Activated T-cell treated with anti-CD3 and anti-CD28 coated beads for 48 hours (primary cell): ENCODE results near the gene VSIG10L2.

Source experiments
- DNase-seq: peaks from one replicate; pipeline ENCODE4 v3.0.0-alpha.2; 2020; ENCODE audit warnings: low read depth

The VSIG10L2 gene

DNA sequence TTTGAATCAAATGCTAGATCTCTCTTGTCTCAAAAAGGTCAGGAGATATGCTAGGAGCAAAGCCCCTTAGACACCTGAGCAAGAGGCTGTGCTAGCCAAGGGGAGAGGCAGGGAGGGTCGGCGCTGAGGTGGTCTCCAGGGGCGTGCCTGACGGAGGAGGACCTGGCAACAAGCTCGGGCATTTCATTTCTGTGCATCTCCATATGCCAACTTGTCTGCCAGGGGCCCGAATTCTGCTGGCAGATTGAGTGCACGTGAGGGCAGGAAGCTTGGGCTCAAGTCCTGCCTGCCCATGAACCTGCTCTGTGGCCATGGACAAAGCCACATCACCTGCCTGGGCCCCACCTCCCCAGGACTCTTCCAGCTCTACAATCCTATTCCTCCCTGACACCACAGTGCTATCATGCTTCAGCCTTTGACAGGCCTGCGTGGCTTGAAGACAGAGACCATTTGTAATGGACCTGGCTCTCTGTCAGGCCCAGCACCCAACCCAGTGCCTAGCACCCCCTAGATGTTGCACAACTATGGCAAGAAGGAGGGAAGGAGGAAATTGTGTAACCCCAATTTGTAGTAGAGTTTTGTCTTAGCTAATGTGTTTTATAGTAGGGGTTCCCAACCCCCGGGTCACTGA lies 16.3 kb upstream of the VSIG10L2 start:
- no peak for DNase-seq

DNA sequence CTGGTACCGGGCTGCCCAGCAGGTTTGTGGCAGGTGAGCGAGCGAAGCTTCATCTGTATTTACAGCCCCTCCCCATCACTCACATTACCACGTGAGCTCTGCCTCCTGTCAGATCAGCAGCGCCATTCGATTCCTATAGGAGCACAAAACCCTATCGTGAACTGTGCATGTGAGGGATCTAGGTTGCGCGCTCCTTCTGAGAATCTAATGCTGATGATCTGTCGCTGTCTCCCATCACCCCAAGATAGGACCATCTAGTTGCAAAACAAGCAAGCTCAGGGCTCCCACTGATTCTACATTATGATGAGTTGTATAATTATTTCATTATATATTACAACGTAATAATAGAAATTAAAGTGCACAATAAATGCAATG lies 15.8 kb upstream of the VSIG10L2 start:
- no peak for DNase-seq

- DNase-seq: no peak
Measured at GRCh38 chr11:125931116-125931515, 14.7 kb upstream of the VSIG10L2 start.

- DNase-seq: no peak
Measured at GRCh38 chr11:125931668-125932067, 14.2 kb upstream of the VSIG10L2 start.

- no peak for DNase-seq
Measured at GRCh38 chr11:125932301-125932700, 13.5 kb upstream of the VSIG10L2 start.

- DNase-seq: peak; percentile 12
Measured at GRCh38 chr11:125933030-125933813, 12.6 kb upstream of the VSIG10L2 start.

DNA sequence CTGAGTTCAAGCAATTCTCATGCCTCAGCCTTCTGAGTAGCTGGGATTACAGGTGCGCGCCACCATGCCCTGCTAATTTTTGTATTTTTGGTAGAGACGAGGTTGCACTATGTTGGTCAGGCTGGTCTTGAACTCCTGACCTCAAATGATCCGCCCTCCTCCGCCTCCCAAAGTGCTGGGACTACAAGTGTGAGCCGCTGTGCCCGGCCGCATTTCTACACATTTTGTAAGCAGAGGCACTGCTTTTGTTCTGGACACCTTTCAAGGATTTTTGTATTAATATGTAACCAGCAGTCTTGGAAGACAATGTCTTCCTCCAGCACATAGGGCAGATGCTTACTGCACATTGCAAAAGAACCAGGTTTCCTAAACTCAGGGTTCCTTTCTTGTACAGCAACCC lies 11.4 kb upstream of the VSIG10L2 start:
- DNase-seq: no peak

GRCh38 chr11:125935056-125935455 lies 10.8 kb upstream of the VSIG10L2 start:
- no peak for DNase-seq

DNA sequence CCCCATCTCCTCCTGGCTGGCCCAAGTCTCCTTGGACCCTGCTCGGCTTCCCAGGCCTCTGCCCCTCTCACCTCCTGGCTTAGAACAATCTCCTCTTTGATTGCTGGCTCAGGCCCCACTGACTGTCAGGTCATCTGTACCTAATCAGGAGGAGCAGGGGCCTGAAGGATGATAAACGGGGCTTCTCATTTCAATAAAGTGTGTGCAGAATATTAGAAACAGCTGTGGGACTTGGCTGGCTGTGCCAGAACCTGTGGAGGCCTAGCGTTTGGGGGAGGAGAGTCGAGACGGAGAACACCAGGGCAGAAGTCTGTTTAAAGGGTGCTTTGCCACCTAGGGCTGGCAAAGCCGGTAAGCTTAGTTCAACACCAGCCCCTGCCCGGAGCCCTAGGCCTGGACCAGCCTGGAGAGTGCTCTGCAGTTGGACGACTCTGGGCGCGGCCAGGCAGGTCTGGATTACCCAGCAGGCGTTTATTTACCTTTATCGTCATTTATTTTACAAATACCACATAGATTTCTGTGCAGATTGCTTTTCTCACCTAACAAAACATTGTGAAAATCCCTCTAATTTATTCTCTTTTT lies 10.1 kb upstream of the VSIG10L2 start:
- no peak for DNase-seq

- no peak for DNase-seq
Measured at GRCh38 chr11:125938418-125938817, 7.4 kb upstream of the VSIG10L2 start.

GRCh38 chr11:125939081-125939521 lies 6.7 kb upstream of the VSIG10L2 start:
- DNase-seq: no peak

GRCh38 chr11:125940145-125940544 lies 5.7 kb upstream of the VSIG10L2 start:
- no peak for DNase-seq

DNA sequence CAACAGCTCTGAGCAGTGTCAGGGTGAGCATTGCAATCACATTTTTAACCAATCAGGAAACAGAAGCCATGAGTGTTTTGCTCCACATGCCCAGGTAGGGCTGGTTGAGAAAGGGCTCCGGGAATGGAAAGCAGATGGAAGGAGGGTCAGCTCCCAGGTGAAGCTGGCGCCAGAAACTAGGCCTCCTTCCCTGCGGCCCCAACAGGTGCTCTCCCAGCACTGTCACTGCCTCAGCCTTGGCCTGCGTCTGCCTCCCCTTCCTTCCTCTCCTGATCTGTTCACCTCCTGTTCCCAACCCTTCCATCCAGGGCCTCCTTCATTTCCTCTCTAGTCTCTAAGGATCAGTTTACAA lies 4.6 kb upstream of the VSIG10L2 start:
- no peak for DNase-seq

DNA sequence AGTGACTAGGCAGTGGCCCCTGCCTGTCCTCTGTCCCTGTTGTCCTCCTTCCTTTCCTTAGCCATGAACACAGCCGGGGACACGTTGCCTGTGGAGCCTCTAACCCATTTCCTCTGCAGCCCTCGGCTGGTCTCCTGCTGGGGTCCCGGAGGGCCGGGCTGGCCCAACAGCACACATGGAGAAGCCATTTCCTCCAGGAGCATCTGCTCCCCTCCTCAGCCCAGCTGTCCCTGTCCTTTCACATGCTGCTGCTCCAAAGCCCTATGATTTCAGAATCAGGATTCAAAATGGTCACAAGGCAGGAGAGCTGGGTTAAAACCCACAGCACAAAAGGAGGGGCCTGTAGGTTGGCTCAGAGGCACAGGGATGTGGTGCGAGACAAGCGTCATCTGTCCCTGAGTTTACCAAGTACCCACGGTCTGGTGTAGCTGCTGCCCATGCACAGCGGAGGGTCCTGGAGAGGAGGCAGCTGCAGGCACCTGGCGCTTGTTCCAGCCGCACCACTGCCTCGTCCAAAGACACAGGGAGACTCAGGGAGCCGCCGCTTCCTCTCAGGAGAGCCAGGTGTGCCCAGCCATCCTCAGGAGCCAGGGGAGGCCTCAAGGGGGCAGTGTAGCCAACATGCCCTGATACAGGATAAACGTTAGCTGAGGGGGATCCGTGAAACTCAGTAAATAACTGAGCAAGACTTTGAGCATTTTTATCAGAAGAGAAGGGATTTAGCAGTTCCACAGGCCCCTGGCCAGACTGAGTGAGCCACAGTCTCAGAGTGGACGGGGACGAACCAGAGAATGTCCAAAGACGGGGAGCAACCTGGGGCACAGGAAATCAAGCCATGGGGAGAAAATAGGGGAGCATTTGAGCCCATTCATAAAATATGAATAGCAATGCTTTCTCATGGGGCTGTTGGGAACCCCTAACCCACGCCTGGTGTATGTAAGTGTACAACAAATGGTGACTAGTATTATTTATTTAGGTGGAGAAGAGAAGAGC lies 3.9 kb upstream of the VSIG10L2 start:
- DNase-seq: peak; percentile 44

GRCh38 chr11:125942771-125943428 lies 2.9 kb upstream of the VSIG10L2 start:
- no peak for DNase-seq

DNA sequence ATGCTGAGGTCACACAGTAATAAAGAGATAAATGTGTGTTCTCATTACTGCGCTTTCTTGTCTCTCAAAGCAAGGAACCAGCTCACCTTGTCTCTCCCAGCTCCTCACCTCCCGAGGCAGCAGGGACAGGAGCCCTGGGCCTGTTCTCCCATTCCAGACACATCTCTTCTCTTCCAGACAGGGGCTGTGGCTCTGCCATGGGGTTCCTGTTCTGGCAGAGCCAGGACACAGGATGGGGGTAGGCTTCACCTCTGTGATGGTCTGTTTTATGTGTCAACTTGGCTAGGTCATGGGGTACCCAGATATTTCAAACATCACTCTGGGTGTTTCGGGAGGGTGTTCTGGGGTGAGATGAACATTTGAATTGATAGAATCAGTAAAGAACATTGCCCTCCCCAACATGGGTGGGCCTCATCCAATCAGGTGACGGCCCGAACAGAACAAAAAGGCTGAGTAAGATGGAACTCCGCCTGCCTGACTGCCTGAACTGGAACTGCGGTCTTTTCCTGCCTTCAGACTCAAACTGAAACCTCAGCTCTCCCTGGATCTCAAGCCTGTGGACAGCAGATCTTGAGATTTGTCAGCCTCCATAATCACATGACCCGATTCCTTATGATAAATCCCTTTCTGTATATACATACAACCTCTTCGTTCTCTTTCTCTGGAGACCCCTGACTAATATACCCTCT lies 2.0 kb upstream of the VSIG10L2 start:
- no peak for DNase-seq

DNA sequence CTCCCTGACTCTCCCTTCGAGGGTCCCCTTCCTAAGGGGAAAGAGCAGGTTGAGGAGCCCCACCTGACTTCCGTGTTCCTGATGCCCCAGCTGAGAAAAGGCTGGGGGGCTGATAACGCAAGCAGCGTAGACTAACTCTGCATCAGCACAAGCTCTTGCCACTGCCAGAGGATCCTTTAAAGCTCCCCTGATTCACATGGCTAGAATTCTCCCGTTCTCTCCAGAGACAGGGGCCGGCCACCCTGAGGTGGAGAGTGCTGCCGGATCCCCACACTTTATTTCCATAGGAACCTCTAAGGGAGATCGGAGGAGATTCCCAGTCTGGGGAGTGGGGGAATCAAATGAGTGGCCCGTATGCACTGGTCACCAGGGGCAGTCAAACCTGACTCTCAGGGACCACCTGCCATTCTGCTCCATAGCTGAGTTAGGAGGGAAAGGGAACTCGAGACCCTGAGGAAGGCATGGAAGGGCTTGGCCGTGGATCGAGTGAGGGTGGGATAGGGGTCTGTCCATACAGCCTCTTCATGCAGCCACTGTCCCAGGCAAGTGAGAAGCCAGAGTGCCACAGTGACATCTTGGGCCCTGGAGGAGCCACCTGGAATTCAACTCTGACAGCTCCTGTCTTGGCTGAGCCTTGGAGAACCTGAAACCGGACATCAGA lies 1.4 kb upstream of the VSIG10L2 start:
- DNase-seq: no peak

- no peak for DNase-seq
Measured at GRCh38 chr11:125945011-125945796, 640 bp upstream of the VSIG10L2 start.

GRCh38 chr11:125946712-125947418 lies 1.0 kb downstream of the VSIG10L2 start:
- no peak for DNase-seq
